Measurements from ENCODE around the gene FAM156B.

GRCh38 chrX:52865343-52865998, 31.7 kb upstream of the FAM156B start:
- TF ChIP-seq POLR2AphosphoS5 (IDR thresholded peaks at IDR 0.05), result no peak
- no peak for TF ChIP-seq POLR2A (IDR thresholded peaks at IDR 0.05)
